HG02943 (cell line): ENCODE data around the gene FAR2.

Experiments used
- ATAC-seq: cut with Tn5 transposase; IDR thresholded peaks from one replicate; pipeline ENCODE4 v1.9.1; 2021; ENCODE audit warnings: mild to moderate bottlenecking, low read depth, moderate library complexity; ENCODE audit not compliant: unreplicated experiment

FAR2 gene

GRCh38 chr12:29200586-29200985 lies 51.5 kb downstream of the FAR2 start:
- ATAC-seq, result no peak

GRCh38 chr12:29201296-29201695 lies 52.2 kb downstream of the FAR2 start:
- ATAC-seq, result no peak

- no peak for ATAC-seq
These were observed 52.7 kb downstream of the FAR2 start for GRCh38 chr12:29201746-29202145.

- ATAC-seq, result no peak
These were observed 55.4 kb downstream of the FAR2 start for GRCh38 chr12:29204521-29204920.

GRCh38 chr12:29207120-29207519 lies 58.0 kb downstream of the FAR2 start:
- no peak for ATAC-seq

GRCh38 chr12:29208060-29208459 lies 59.0 kb downstream of the FAR2 start:
- ATAC-seq, result no peak

- no peak for ATAC-seq
These were observed 60.0 kb downstream of the FAR2 start for GRCh38 chr12:29208936-29209701.

- no peak for ATAC-seq
These were observed 62.6 kb downstream of the FAR2 start for GRCh38 chr12:29211696-29212095.

GRCh38 chr12:29212682-29213403 lies 63.8 kb downstream of the FAR2 start:
- ATAC-seq, result no peak

- ATAC-seq, result no peak
These were observed 67.2 kb downstream of the FAR2 start for GRCh38 chr12:29216266-29216665.

- no peak for ATAC-seq
These were observed 67.9 kb downstream of the FAR2 start for GRCh38 chr12:29216797-29217575.

GRCh38 chr12:29220632-29221336 lies 71.7 kb downstream of the FAR2 start:
- no peak for ATAC-seq

- no peak for ATAC-seq
These were observed 73.1 kb downstream of the FAR2 start for GRCh38 chr12:29222200-29222599.

GRCh38 chr12:29223426-29223825 lies 74.3 kb downstream of the FAR2 start:
- ATAC-seq, result no peak

GRCh38 chr12:29223956-29224543 lies 75.0 kb downstream of the FAR2 start:
- ATAC-seq, result no peak

- no peak for ATAC-seq
These were observed 75.5 kb downstream of the FAR2 start for GRCh38 chr12:29224572-29224971.

- ATAC-seq, result no peak
These were observed 76.8 kb downstream of the FAR2 start for GRCh38 chr12:29225834-29226233.

- ATAC-seq, result no peak
These were observed 77.5 kb downstream of the FAR2 start for GRCh38 chr12:29226616-29227015.

- ATAC-seq, result no peak
These were observed 79.5 kb downstream of the FAR2 start for GRCh38 chr12:29228474-29229157.

- no peak for ATAC-seq
These were observed 80.1 kb downstream of the FAR2 start for GRCh38 chr12:29229158-29229505.
